Skeletal muscle satellite cell (primary cell): ENCODE data around the gene PZP.
"Not testable (repeated sequence)": the region's sequence is repeated elsewhere in the genome, so short reads cannot be mapped to it uniquely, and the experiment has no call there.

Experiments
- H3K27me3 ChIP-seq: 2 replicates; pipeline ENCODE4 v1.7.0; 2013; ENCODE audit warnings: low read length; ENCODE audit not compliant: control insufficient read depth, insufficient read depth
- H3K36me3 ChIP-seq: 2 replicates; pipeline ENCODE4 v1.7.0; 2013; ENCODE audit warnings: mild to moderate bottlenecking, control low read depth, low read length; ENCODE audit not compliant: insufficient read depth
- H3K4me1 ChIP-seq: 2 replicates; pipeline ENCODE4 v1.7.0; 2013; ENCODE audit warnings: low read length; ENCODE audit not compliant: control insufficient read depth, insufficient read depth
- H3K4me2 ChIP-seq: 2 replicates; pipeline ENCODE4 v1.7.0; 2013; ENCODE audit warnings: mild to moderate bottlenecking, low read length
- H3K4me3 ChIP-seq: 2 replicates; pipeline ENCODE4 v1.7.0; 2013; ENCODE audit warnings: low read length
- H3K9ac ChIP-seq: 2 replicates; pipeline ENCODE4 v1.7.0; 2013; ENCODE audit warnings: mild to moderate bottlenecking, low read depth, low read length, moderate library complexity
- H3K9me3 ChIP-seq: replicated peaks from 2 replicates; pipeline ENCODE4 v1.7.0; 2013; ENCODE audit warnings: mild to moderate bottlenecking, control low read depth, low read length

The PZP gene

GRCh38 chr12:9180810-9181209 lies 27.4 kb downstream of the PZP start:
- no peaks in the 10 kb centered on the region for H3K27me3 ChIP-seq
- no peaks in the 10 kb centered on the region for H3K4me1 ChIP-seq
- H3K36me3 ChIP-seq, result no peaks in the 10 kb centered on the region
- H3K4me2 ChIP-seq, result no peak overlapping the region
- H3K9me3 ChIP-seq, result no peaks in the 10 kb centered on the region
- H3K9ac ChIP-seq, result no peak overlapping the region
- no peak overlapping the region for H3K4me3 ChIP-seq

GRCh38 chr12:9179781-9180180 lies 28.4 kb downstream of the PZP start:
- Histone ChIP-seq H3K4me1 (no peaks in the 10 kb centered on the region), H3K4me2 (no peak overlapping the region), H3K9ac (no peak overlapping the region), H3K27me3 (no peaks in the 10 kb centered on the region), H3K9me3 (no peaks in the 10 kb centered on the region), H3K36me3 (no peaks in the 10 kb centered on the region), H3K4me3 (no peak overlapping the region)

GRCh38 chr12:9169979-9170634 lies 38.1 kb downstream of the PZP start:
- no peaks in the 10 kb centered on the region for H3K9me3 ChIP-seq
- no peaks in the 10 kb centered on the region for H3K36me3 ChIP-seq
- no peak overlapping the region for H3K4me2 ChIP-seq
- no peak overlapping the region for H3K4me3 ChIP-seq
- H3K4me1 ChIP-seq, result no peaks in the 10 kb centered on the region
- H3K27me3 ChIP-seq, result no peaks in the 10 kb centered on the region
- no peak overlapping the region for H3K9ac ChIP-seq

GRCh38 chr12:9167345-9167744 lies 40.9 kb downstream of the PZP start:
- H3K4me2 ChIP-seq, H3K36me3 ChIP-seq, H3K27me3 ChIP-seq, H3K4me3 ChIP-seq, H3K9me3 ChIP-seq, H3K9ac ChIP-seq, H3K4me1 ChIP-seq: not testable (repeated sequence)

GRCh38 chr12:9163392-9163791 lies 44.8 kb downstream of the PZP start:
- Histone ChIP-seq H3K4me3 (no peak overlapping the region), H3K4me2 (no peak overlapping the region), H3K36me3 (no peaks in the 10 kb centered on the region), H3K4me1 (no peaks in the 10 kb centered on the region), H3K27me3 (no peaks in the 10 kb centered on the region), H3K9ac (no peak overlapping the region), H3K9me3 (no peaks in the 10 kb centered on the region)

GRCh38 chr12:9156119-9156518 lies 52.1 kb downstream of the PZP start:
- Histone ChIP-seq H3K4me1 (no peaks in the 10 kb centered on the region), H3K9ac (no peak overlapping the region), H3K36me3 (no peaks in the 10 kb centered on the region), H3K9me3 (no peaks in the 10 kb centered on the region), H3K4me3 (no peak overlapping the region), H3K27me3 (no peaks in the 10 kb centered on the region), H3K4me2 (no peak overlapping the region)

- Histone ChIP-seq H3K4me1 (no peaks in the 10 kb centered on the region), H3K36me3 (no peaks in the 10 kb centered on the region), H3K27me3 (no peaks in the 10 kb centered on the region), H3K4me2 (no peak overlapping the region), H3K4me3 (no peak overlapping the region), H3K9me3 (no peaks in the 10 kb centered on the region), H3K9ac (no peak overlapping the region)
These were observed 58.8 kb downstream of the PZP start for GRCh38 chr12:9149372-9149771.

GRCh38 chr12:9148926-9149325 lies 59.3 kb downstream of the PZP start:
- Histone ChIP-seq H3K9ac (no peak overlapping the region), H3K4me2 (no peak overlapping the region), H3K9me3 (no peaks in the 10 kb centered on the region), H3K27me3 (no peaks in the 10 kb centered on the region), H3K36me3 (no peaks in the 10 kb centered on the region), H3K4me1 (no peaks in the 10 kb centered on the region), H3K4me3 (no peak overlapping the region)

GRCh38 chr12:9147461-9147860 lies 60.7 kb downstream of the PZP start:
- Histone ChIP-seq H3K4me2 (no peak overlapping the region), H3K4me3 (no peak overlapping the region), H3K27me3 (no peaks in the 10 kb centered on the region), H3K9me3 (no peaks in the 10 kb centered on the region), H3K4me1 (no peaks in the 10 kb centered on the region), H3K36me3 (no peaks in the 10 kb centered on the region), H3K9ac (no peak overlapping the region)

- Histone ChIP-seq H3K4me2 (no peak overlapping the region), H3K4me3 (no peak overlapping the region), H3K27me3 (no peaks in the 10 kb centered on the region), H3K4me1 (no peaks in the 10 kb centered on the region), H3K9ac (no peak overlapping the region), H3K36me3 (no peaks in the 10 kb centered on the region), H3K9me3 (no peaks in the 10 kb centered on the region)
These were observed 63.5 kb downstream of the PZP start for GRCh38 chr12:9144730-9145106.

- Histone ChIP-seq H3K4me1 (no peaks in the 10 kb centered on the region), H3K27me3 (no peaks in the 10 kb centered on the region), H3K36me3 (no peaks in the 10 kb centered on the region), H3K4me2 (no peak overlapping the region), H3K9ac (no peak overlapping the region), H3K9me3 (no peaks in the 10 kb centered on the region), H3K4me3 (no peak overlapping the region)
These were observed 64.1 kb downstream of the PZP start for GRCh38 chr12:9143929-9144729.

- Histone ChIP-seq H3K4me2 (no peak overlapping the region), H3K27me3 (no peaks in the 10 kb centered on the region)
These were observed 65.1 kb downstream of the PZP start for GRCh38 chr12:9143137-9143536.

More at GRCh38 chr12:9143137-9143536, 65.1 kb downstream of the PZP start:
- no peak overlapping the region for H3K9ac ChIP-seq
- H3K4me3 ChIP-seq, result no peak overlapping the region
- H3K4me1 ChIP-seq, result no peaks in the 10 kb centered on the region
- H3K36me3 ChIP-seq, result no peaks in the 10 kb centered on the region
- no peaks in the 10 kb centered on the region for H3K9me3 ChIP-seq
